ENCODE data around the gene HP. TPM values are rescaled to one million over a fixed set of nuclear protein-coding genes. Genes with fewer than 3 reads are reported as not detected.

The HP gene
- total and polyA plus RNA-seq, 2 of the 13 experiments (the other 11 are each of a cell fraction or from before 2014, with no cell fraction given): 387 to 524 TPM

- in situ Hi-C loops (cut with HindIII; ENCODE audit: extremely low pct_ligation_motif_present, low pct_unique_long_range_greater_than_20kb): no loop called here
- peak; percentile 52; the same call in 1 of the 2 replicates for TF ChIP-seq ZFP90 (CRISPR knock-in tag; IDR thresholded peaks at IDR 0.05; ENCODE audit: borderline replicate concordance)
- TF ChIP-seq ARNT (IDR thresholded peaks at IDR 0.05): no peak
- no peak for TF ChIP-seq ZFP36 (IDR thresholded peaks at IDR 0.05; ENCODE audit: borderline replicate concordance, low read depth, low read length, partially characterized antibody)
- peak; percentile 75; the same call in 1 of the 2 replicates for TF ChIP-seq ZNF878 (CRISPR knock-in tag; IDR thresholded peaks at IDR 0.05)
- peak; percentile 53 to 72; a peak in 2 of 4 replicates for TF ChIP-seq POLR2A (IDR thresholded peaks at IDR 0.05; ENCODE audit: insufficient read depth in 1 of 2, low read depth in 2 of 2, low read length in 2 of 2)
- TF ChIP-seq NAIF1 (CRISPR knock-in tag; IDR thresholded peaks at IDR 0.05; ENCODE audit: borderline replicate concordance): no peak
- TF ChIP-seq, protein P1, sequence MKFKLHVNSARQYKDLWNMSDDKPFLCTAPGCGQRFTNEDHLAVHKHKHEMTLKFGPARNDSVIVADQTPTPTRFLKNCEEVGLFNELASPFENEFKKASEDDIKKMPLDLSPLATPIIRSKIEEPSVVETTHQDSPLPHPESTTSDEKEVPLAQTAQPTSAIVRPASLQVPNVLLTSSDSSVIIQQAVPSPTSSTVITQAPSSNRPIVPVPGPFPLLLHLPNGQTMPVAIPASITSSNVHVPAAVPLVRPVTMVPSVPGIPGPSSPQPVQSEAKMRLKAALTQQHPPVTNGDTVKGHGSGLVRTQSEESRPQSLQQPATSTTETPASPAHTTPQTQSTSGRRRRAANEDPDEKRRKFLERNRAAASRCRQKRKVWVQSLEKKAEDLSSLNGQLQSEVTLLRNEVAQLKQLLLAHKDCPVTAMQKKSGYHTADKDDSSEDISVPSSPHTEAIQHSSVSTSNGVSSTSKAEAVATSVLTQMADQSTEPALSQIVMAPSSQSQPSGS (CRISPR knock-in tag; IDR thresholded peaks at IDR 0.05): peak; percentile 45; the same call in 1 of the 2 replicates
- no peak for TF ChIP-seq ZNF136 (CRISPR knock-in tag; IDR thresholded peaks at IDR 0.05; ENCODE audit: low read depth)
- TF ChIP-seq ZSCAN12 (CRISPR knock-in tag; IDR thresholded peaks at IDR 0.05): no peak
- 0 out of 2 replicates have a peak, but pooled peaks have one; percentile 28 for TF ChIP-seq NFIC (IDR thresholded peaks at IDR 0.05; ENCODE audit: low read length)
- TF ChIP-seq ZNF816 (CRISPR knock-in tag; IDR thresholded peaks at IDR 0.05; ENCODE audit: borderline replicate concordance): no peak
- TF ChIP-seq FOSL1 (CRISPR knock-in tag; IDR thresholded peaks at IDR 0.05; ENCODE audit: borderline replicate concordance): no peak
- TF ChIP-seq PAXIP1 (CRISPR knock-in tag; conservative IDR thresholded peaks at IDR 0.05): peak; percentile 84
- TF ChIP-seq RBFOX2 (IDR thresholded peaks at IDR 0.05; ENCODE audit: low read depth, low read length): peak; percentile 56
- peak; percentile 81; the same call in 1 of the 2 replicates for TF ChIP-seq ZNF292 (CRISPR knock-in tag; IDR thresholded peaks at IDR 0.05; ENCODE audit: borderline replicate concordance, low read depth)
- no peak for TF ChIP-seq ZNF496 (CRISPR knock-in tag; IDR thresholded peaks at IDR 0.05; ENCODE audit: insufficient replicate concordance)
- no peak for TF ChIP-seq CBX2 (IDR thresholded peaks at IDR 0.05; ENCODE audit: low read depth, low read length)
- no peak for TF ChIP-seq CBX2 (CRISPR knock-in tag; IDR thresholded peaks at IDR 0.05; ENCODE audit: low read depth)
- TF ChIP-seq ZNF562 (CRISPR knock-in tag; IDR thresholded peaks at IDR 0.05; ENCODE audit: borderline replicate concordance): no peak; the same call in 1 of the 2 replicates
- no peak for TF ChIP-seq TBL1XR1 (IDR thresholded peaks at IDR 0.05; ENCODE audit: borderline replicate concordance, low read length, partially characterized antibody)
These were observed 18.4 kb downstream of the HP start for GRCh38 chr16:72072514-72073342.

More at GRCh38 chr16:72072514-72073342, 18.4 kb downstream of the HP start:
- intact Hi-C loops (cut with micrococcal nuclease; ENCODE audit: unreplicated experiment): no loop called here
- ChIA-PET POLR2A (interaction anchor here (0.8 to 4.2 kb wide), 13 partner anchors 9 to 179 kb away, joined by 3 to 51 read pairs (median 9); partner anchors contain the start of genes DHX38, HP, HPR and TXNL4B), CTCF (ENCODE audit: low intra/inter-chr PET ratio, low total read pairs) (no interaction called here)
- H3K9ac ChIP-seq (ENCODE audit: insufficient read depth, low read depth, low read length): peak overlapping the region; percentile 50
- peak overlapping the region; percentile 90 for H3K27ac ChIP-seq (ENCODE audit: extremely low read length, insufficient read depth, low read length)
- peaks cover 2 to 3% of the 10 kb centered on the region in 2 experiments; a peak in 4 of 5 replicates for H3K36me3 ChIP-seq (replicated peaks in 1 of 2; ENCODE audit: control insufficient read depth in 1 of 2, insufficient read depth in 2 of 2, low read length in 2 of 2)
- no peaks in the 10 kb centered on the region for H3K9me3 ChIP-seq (ENCODE audit: low read length)
- no peaks in the 10 kb centered on the region for H4K20me1 ChIP-seq (ENCODE audit: insufficient read depth, low read length)
- H3K27me3 ChIP-seq (ENCODE audit: control insufficient read depth in 1 of 2, insufficient read depth in 2 of 2, low read length in 2 of 2): no peaks in the 10 kb centered on the region
- H2AFZ ChIP-seq (ENCODE audit: low read length): peak overlapping the region; percentile 22
- H3K79me2 ChIP-seq (ENCODE audit: insufficient read depth, low read length): no peaks in the 10 kb centered on the region
- WGBS (ENCODE audit: low lambda C conversion rate): 7% methylated on average over 12 of the region's 12 CpGs
- peak overlapping the region; percentile 61 for H3K4me2 ChIP-seq (ENCODE audit: low read depth, low read length)
- ATAC-seq (peak; percentile 96), FAIRE-seq (peak; percentile 97), DNase-seq (ENCODE audit: low spot score) (peak; percentile 96)
- TSS peak; percentile 71 for BruUV-seq (replicated peaks)
- peaks cover 53% of the 10 kb centered on the region for H3K4me1 ChIP-seq (ENCODE audit: insufficient read depth, low read length)
- H3K4me3 ChIP-seq (replicated peaks in 1 of 3; ENCODE audit: insufficient read depth in 1 of 3, low read depth in 2 of 3, low read length in 3 of 3): peak overlapping the region in 1 of 3 experiments; percentile 19; a peak in 1 of 6 replicates

Data from HepG2 (cell line).